ENCODE measurements around the gene SLC25A11.
"Not testable (repeated sequence)": the region's sequence is repeated elsewhere in the genome, so short reads cannot be mapped to it uniquely, and the experiment has no call there.

SLC25A11 gene

DNA sequence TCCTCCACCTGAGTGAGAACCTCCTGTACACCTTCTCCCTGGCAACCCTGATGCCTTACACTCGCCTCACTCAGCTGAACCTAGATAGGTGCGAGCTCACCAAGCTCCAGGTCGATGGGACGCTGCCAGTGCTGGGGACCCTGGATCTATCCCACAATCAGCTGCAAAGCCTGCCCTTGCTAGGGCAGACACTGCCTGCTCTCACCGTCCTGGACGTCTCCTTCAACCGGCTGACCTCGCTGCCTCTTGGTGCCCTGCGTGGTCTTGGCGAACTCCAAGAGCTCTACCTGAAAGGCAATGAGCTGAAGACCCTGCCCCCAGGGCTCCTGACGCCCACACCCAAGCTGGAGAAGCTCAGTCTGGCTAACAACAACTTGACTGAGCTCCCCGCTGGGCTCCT lies 7.1 kb downstream of the SLC25A11 start:
- peak; percentile 62 for FAIRE-seq
- TF ChIP-seq POLR2AphosphoS5 (IDR thresholded peaks at IDR 0.05; ENCODE audit: low read depth, low read length) (no peak), POLR2A (IDR thresholded peaks at IDR 0.05; ENCODE audit: low read depth, low read length) (no peak)

DNA sequence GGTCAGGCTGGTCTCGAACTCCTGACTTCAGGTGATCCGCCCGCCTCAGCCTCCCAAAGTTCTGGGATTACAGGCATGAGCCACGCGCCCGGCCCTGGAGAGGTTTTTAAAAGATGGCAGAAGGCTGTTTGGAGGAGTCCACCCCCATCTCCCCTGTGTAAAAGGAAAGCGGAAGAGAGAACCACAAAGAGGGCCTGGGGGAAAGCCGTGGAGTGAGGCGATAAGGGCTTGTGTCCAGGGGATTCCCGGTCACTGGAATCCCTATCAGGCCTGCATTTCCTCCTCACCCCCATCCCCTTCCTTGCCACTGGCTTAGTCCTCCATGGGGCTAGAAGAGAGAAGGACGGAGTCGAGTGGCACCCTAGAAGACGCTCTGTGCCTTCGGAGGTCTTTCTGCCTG lies 7.9 kb downstream of the SLC25A11 start, which contains the start of gene GP1BA:
Gene GP1BA, plus strand, starts transcription at position 315 of the 400 bp plus-strand sequence. CDS start 328 bp downstream, outside the sequence.
- FAIRE-seq (peak; percentile 82), DNase-seq (ENCODE audit: insufficient read length) (no peak)
- TF ChIP-seq TAF1 (IDR thresholded peaks at IDR 0.05; ENCODE audit: borderline replicate concordance, low read depth, low read length) (no peak), POLR2AphosphoS5 (IDR thresholded peaks at IDR 0.05; ENCODE audit: low read depth, low read length) (no peak), POLR2A (IDR thresholded peaks at IDR 0.05; ENCODE audit: low read depth, low read length) (no peak)

More for the DNA sequence above, 7.1 kb downstream of the SLC25A11 start:
- DNase-seq (ENCODE audit: insufficient read length), result no peak

DNA sequence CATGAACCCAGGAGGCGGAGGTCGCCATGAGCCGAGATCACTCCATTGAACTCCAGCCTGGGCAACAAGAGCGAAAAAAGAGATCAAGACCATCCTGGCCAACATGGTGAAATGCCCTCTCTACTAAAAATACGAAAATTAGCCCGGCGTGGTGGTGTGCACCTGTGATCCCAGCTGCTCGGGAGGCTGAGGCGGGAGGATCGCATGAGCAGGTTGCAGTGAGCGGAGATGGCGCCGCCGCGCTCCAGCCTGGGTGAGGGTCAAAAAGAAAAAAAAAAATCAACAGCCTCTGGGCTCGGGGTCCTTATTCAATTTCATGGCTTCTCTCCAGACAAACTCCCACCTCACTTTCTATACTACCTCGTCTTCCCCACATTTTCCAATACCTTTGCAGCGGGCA lies 11.0 kb downstream of the SLC25A11 start:
- TF ChIP-seq POLR2AphosphoS5 (IDR thresholded peaks at IDR 0.05; ENCODE audit: low read depth, low read length) (no peak), POLR2A (IDR thresholded peaks at IDR 0.05; ENCODE audit: low read depth, low read length) (no peak), TAF1 (IDR thresholded peaks at IDR 0.05; ENCODE audit: borderline replicate concordance, low read depth, low read length) (no peak)
- DNase-seq (ENCODE audit: insufficient read length), result no peak
- FAIRE-seq, result no peak

DNA sequence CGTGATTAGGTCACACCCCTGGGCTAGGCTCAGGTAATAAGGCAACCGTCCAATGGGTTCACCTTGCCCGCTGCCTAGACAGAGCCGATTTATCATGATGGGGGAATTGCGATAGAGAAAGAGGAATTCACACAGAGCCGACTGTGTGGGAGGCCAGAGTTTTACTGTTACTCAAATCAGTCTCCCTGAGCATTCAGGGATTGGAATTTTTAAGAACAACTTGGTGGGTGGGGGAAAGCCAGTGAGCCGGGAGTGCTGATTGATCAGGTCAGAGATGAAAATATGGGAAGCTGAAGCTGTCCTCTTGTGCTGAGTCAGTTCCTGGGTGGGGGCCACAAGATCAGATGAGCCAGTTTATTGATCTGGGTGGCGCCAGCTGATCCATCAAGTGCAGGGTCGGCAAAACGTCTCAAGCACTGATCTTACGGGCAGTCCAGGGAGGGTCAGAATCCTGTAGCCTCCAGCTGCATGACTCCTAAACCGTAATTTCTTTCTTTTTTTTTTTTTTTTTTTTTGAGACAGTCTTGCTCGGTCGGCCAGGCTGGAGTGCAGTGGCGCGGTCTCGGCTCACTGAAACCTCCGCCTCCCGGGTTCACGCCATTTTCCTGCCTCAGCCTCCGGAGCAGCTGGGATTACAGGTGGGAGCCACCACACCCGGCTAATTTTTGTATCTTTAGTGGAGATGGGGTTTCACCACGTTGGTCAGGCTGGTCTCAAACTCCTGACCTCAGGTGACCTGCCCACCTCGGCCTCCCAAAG lies 13.1 kb downstream of the SLC25A11 start:
- DNase-seq (ENCODE audit: insufficient read length), result not testable (repeated sequence)
- peak; percentile 33 for FAIRE-seq

DNA sequence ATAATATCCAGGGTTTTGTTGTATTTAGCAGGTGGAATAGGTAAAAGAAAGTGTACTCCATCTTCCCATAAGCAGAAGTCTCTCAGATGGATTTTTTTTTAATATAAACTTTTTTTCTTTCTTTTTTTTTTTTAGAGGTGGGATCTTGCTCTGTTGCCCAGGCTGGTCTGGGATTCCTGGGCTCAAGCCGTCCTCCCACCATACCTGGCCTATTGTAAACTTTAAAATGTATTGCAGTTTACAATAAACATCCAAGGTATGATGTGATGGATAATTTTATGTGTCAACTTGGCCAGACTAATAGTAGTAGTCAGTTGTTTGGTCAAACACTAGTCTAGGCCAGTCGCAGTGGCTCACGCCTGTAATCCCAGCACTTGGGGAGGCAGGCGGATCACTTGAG lies 18.5 kb downstream of the SLC25A11 start:
- FAIRE-seq (no peak), DNase-seq (ENCODE audit: insufficient read length) (no peak)
- TF ChIP-seq POLR2AphosphoS5 (IDR thresholded peaks at IDR 0.05; ENCODE audit: low read depth, low read length) (no peak), POLR2A (IDR thresholded peaks at IDR 0.05; ENCODE audit: low read depth, low read length) (no peak), TAF1 (IDR thresholded peaks at IDR 0.05; ENCODE audit: borderline replicate concordance, low read depth, low read length) (no peak)

DNA sequence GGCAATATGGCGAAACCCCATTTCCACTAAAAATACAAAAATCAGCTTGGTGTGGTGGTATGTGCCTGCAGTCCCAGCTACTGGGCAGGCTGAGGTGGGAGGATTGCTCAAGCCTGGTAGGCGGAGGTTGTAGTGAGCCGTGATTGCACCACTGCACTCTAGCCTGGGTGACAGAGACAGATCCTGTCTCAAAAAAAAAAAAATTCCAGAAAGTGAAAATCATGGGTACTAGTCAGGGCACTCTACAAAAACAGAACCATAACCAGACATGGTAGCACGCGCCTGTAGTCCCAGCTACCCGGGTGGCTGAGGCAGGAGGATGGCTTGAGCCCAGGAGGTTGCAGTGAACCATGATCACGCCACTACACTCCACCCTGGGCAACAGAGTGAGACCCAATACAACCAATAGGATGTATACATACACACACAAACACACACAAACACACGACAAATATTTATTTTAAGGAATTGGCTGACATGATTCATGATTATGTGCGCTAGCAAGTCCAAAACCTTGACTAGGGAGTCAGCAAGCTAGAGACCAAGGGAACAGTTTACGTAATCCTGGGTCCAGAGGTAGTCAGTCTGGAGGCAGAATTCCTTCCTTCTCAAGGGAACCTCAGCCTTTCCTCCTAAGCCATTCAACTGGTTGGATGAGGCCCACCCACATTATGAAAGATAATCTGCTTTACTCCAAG lies 19.3 kb downstream of the SLC25A11 start:
- FAIRE-seq, result no peak
- no peak for TF ChIP-seq TAF1 (IDR thresholded peaks at IDR 0.05; ENCODE audit: borderline replicate concordance, low read depth, low read length)
- no peak for TF ChIP-seq POLR2AphosphoS5 (IDR thresholded peaks at IDR 0.05; ENCODE audit: low read depth, low read length)
- TF ChIP-seq POLR2A (IDR thresholded peaks at IDR 0.05; ENCODE audit: low read depth, low read length), result no peak
- no peak for DNase-seq (ENCODE audit: insufficient read length)

GRCh38 chr17:4919511-4920047 lies 20.3 kb downstream of the SLC25A11 start:
- TF ChIP-seq POLR2A (IDR thresholded peaks at IDR 0.05; ENCODE audit: low read depth, low read length) (no peak), TAF1 (IDR thresholded peaks at IDR 0.05; ENCODE audit: borderline replicate concordance, low read depth, low read length) (no peak), POLR2AphosphoS5 (IDR thresholded peaks at IDR 0.05; ENCODE audit: low read depth, low read length) (no peak)
- DNase-seq (ENCODE audit: insufficient read length), result no peak

GRCh38 chr17:4914551-4914950 lies 25.3 kb downstream of the SLC25A11 start:
- FAIRE-seq; DNase-seq (ENCODE audit: insufficient read length): not testable (repeated sequence)

More at GRCh38 chr17:4919511-4920047, 20.3 kb downstream of the SLC25A11 start:
- no peak for FAIRE-seq

GRCh38 chr17:4913994-4914393 lies 25.9 kb downstream of the SLC25A11 start:
- FAIRE-seq, result no peak
- no peak for DNase-seq (ENCODE audit: insufficient read length)
- TF ChIP-seq TAF1 (IDR thresholded peaks at IDR 0.05; ENCODE audit: borderline replicate concordance, low read depth, low read length) (no peak), POLR2AphosphoS5 (IDR thresholded peaks at IDR 0.05; ENCODE audit: low read depth, low read length) (no peak), POLR2A (IDR thresholded peaks at IDR 0.05; ENCODE audit: low read depth, low read length) (no peak)

DNA sequence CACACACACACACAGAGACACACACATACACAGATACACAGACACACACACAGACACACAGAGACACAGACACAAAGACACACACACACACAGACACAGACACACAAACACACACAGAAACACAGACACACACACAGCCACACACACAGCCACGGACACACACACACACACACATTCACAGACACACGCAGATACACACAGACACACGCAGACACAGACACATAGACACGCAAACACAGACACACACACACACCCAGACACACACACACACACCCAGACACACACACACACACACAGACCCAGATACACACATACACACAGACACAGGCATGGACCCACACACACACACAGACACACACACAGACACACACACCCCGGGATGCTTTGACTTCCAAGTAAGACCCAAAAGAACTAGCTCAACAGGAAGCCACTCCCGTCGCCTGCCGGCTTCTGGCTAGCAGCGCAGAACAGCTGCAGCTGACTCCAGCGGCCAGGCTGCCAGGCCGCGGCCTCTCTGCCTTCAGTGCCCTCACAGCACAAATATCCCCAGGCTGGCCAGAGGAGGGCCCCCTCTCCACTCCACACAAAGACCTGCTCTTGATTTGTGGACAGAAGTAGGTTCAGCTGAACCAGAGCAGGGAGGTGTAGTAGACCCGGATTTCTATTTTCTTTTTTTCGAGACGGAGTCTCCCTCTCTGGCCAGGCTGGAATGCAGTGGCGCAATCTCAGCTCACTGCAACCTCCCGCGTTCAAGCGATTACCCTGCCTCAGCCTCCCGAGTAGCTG lies 30.9 kb downstream of the SLC25A11 start:
- peak; percentile 93 for FAIRE-seq
- TF ChIP-seq POLR2AphosphoS5 (IDR thresholded peaks at IDR 0.05; ENCODE audit: low read depth, low read length) (no peak), POLR2A (IDR thresholded peaks at IDR 0.05; ENCODE audit: low read depth, low read length) (no peak), TAF1 (IDR thresholded peaks at IDR 0.05; ENCODE audit: borderline replicate concordance, low read depth, low read length) (no peak)
- peak; percentile 64 for DNase-seq (ENCODE audit: insufficient read length)

GRCh38 chr17:4908301-4908700 lies 31.5 kb downstream of the SLC25A11 start:
- no peak for FAIRE-seq
- DNase-seq (ENCODE audit: insufficient read length), result no peak

DNA sequence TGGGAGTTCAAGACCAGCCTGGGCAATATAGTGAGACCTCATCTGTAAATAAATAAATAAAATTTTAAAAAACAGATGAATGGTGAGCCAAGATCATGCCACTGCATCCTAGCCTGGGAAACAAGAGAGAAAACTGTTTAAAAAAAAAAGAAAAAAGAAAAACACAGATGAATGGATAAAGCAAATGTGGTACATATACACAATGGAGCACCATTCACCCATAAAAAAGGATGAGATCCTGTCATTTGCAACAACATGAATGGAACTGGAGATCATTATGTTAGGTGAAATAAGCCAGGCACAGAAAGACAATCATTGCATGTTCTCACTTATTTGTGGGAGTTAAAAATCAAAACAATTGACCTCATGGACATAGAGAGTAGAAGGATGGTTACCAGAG lies 33.2 kb downstream of the SLC25A11 start:
- not testable (repeated sequence) for FAIRE-seq; DNase-seq (ENCODE audit: insufficient read length)

More at GRCh38 chr17:4908301-4908700, 31.5 kb downstream of the SLC25A11 start:
- no peak for TF ChIP-seq TAF1 (IDR thresholded peaks at IDR 0.05; ENCODE audit: borderline replicate concordance, low read depth, low read length)
- no peak for TF ChIP-seq POLR2A (IDR thresholded peaks at IDR 0.05; ENCODE audit: low read depth, low read length)
- TF ChIP-seq POLR2AphosphoS5 (IDR thresholded peaks at IDR 0.05; ENCODE audit: low read depth, low read length), result no peak

All from GM12892 (cell line).